GM23248 (cell line): Measurements from ENCODE around the gene SH2D4B.

Experiments
- EZH2 ChIP-seq: fragments of 200-600 bp; sonication (generic); IDR thresholded peaks from 2 replicates; pipeline ENCODE4 v1.6.1; 2018; ENCODE audit warnings: antibody characterized with exemption, mild to moderate bottlenecking; ENCODE audit not compliant: insufficient read depth, poor library complexity, severe bottlenecking
- EZH2phosphoT487 ChIP-seq: fragments of 200-600 bp; sonication (generic); IDR thresholded peaks from 2 replicates; pipeline ENCODE4 v1.6.1; 2018; ENCODE audit warnings: antibody characterized with exemption, moderate library complexity, mild to moderate bottlenecking, low read depth; ENCODE audit not compliant: insufficient read depth

DNA sequence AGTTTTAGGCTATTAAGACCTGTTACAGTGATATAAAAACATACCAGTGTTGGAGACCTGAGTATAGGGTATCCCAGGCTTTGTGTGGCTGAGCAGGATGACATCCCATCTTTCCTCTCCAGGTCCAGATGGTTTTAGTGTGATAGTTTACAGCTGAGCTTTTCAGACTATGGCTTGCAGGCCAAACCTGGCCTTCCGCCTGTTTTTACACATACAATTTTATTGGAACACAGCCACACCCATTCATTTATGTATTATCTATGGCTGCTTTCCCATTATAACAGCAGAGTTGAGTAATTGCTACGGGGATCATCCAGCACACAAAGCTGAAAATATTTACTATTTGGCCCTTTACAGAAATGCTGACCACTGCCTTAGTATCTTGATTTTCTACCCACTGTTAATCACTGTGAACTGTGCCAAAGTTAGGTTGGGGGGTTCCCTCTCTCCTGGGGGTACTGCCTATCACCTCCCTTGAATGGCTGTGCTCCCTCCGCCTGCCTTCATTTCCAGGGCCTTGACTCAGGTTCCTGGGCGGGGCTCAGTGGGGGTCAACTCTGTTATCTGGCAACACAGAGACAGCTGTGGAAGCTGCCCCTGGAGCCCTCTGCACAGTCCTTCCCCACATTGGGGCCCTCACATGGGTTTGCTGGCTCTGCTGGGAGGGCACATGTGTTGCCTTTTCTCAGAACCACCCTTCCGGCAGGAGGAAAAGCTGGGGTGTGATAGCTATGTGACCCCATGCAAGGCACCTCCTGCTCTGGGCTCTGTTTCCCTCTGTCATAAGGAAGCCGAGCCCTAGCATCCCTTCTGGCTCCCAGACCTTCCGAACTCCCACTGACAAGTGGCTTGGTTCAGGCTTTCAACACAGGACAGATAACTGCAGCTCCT is 40.3 kb upstream of the SH2D4B start:
- TF ChIP-seq EZH2phosphoT487 = no peak
- no peak for TF ChIP-seq EZH2
